ENCODE data around the gene CANT1. TPM values are rescaled to one million over a fixed set of nuclear protein-coding genes. Genes with fewer than 3 reads are reported as not detected.

The CANT1 gene
- total RNA-seq, 2 experiments from 2014 or later, result 74.4 to 78.5 TPM

DNA sequence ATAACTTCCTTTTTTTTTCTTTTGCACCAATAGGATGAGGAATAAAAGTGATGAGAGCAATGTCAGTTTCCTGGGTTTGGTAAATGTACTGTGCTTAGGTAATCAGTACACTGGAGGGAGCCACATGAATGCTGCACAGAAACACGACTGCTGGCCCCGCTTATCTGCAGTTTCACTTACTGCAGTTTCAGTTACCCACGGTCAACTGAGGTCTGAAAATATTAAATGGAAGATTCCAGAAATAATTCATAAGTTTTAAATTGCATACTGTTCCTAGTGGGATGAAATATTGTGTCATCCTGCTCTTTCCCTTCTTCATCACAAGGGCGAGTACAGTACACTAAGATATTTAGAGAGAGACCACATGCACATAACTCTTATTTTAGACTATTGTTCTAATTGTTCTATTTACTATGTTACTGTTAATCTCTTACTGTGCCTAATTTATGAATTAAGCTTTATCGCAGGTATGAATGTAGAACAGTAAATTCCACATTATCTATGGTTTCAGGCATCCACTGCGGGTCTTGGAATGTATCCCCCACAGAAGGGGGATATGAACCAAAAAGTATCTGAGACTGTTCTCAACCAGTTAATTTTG, 23.4 kb downstream of the CANT1 start:
- Mint-ChIP-seq H3K9me3 (ENCODE audit: insufficient read depth) (no peaks in the 10 kb centered on the region), H3K27ac (peak overlapping the region; percentile 39), H3K4me1 (ENCODE audit: low read depth) (peaks cover 15% of the 10 kb centered on the region), H3K27me3 (ENCODE audit: low read depth) (no peaks in the 10 kb centered on the region), H3K4me3 (peak overlapping the region; percentile 38), H3K36me3 (ENCODE audit: low read depth) (peaks cover 18% of the 10 kb centered on the region)
- ChIA-PET CTCF (interaction anchor here (0.9 to 2.2 kb wide), 4 partner anchors 9 to 55 kb away, joined by 3 to 9 read pairs (median 6); no protein-coding TSS in a partner anchor), POLR2A (interaction anchor here (0.9 kb wide), 1 partner anchor 134 kb away, joined by 3 read pairs; no protein-coding TSS in a partner anchor)
- DNase-seq, result peak; percentile 52
- ATAC-seq, result peak; percentile 81

DNA sequence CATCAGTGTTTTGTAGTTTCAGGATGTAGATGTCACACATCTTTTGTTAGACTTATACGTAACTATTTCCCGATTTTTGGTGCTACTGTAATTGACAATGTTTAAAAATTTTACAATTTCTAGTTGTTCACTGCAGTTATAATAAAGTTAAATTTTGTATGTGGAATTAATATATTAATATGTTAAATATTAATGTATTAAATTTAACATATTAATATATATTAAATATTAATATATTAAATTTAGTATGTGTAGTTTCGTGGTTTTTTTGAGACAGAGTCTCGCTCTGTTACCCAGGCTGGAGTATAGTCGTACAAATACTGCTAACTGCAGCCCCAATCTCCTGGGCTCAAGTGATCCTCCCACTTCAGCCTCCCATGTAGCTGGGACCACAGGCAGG, 24.2 kb downstream of the CANT1 start:
- peaks cover 11% of the 10 kb centered on the region for H3K36me3 Mint-ChIP-seq (ENCODE audit: low read depth)
- POLR2A ChIA-PET, result interaction anchor here (0.9 kb wide), 1 partner anchor 133 kb away, joined by 3 read pairs; no protein-coding TSS in a partner anchor
- H3K4me3 Mint-ChIP-seq, result no peak overlapping the region
- ATAC-seq (no peak), DNase-seq (no peak)
- CTCF ChIA-PET, result interaction anchor here (0.9 to 2.2 kb wide), 4 partner anchors 9 to 55 kb away, joined by 3 to 9 read pairs (median 6); no protein-coding TSS in a partner anchor
- H3K27me3 Mint-ChIP-seq (ENCODE audit: low read depth), result no peaks in the 10 kb centered on the region
- no peaks in the 10 kb centered on the region for H3K9me3 Mint-ChIP-seq (ENCODE audit: insufficient read depth)
- no peak overlapping the region for H3K27ac Mint-ChIP-seq
- H3K4me1 Mint-ChIP-seq (ENCODE audit: low read depth), result peaks cover 18% of the 10 kb centered on the region

DNA sequence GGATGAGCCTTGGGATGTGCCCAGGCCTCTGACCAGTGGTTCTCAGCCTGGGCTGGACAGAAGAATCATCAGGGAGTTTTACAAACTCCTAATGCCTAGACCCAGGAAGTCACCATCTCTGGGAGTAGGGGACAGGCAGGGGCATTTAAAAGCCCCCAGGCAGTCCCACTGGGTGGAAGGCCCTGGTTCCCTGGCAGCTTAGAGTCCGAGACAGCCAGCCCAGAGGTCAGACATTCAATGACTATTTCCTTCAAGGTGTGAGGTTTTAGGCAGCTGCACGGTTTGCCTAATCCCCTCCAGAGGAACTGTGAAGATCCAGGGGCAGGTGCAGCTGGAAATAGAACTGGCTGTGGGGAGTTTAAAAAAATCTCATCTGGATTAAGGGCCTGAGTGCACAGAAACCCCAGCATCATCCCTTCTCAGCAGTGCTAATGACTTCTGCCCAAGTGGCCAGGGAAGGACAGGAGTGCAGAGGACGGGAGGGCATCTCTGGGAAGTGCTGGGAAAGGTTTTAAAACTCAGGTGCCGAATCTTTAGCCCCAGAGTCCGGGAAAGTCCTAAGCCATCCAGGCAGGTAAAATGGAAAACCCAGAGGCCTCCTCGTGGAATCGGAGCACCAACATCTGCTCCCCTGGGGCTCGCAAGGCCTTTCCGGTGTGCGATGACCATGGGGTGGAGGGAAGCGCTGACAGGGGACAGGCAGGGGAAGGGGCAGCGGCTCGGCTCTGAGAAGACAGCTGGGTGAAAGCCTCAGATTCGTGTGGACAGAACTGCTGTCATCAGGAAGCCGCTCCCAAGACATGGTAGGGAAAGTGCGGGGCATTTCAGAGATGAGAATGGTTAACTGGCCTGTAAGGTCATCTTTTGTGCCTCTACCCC, 28.3 kb downstream of the CANT1 start:
- H3K9me3 Mint-ChIP-seq (ENCODE audit: insufficient read depth), result no peaks in the 10 kb centered on the region
- H3K27ac Mint-ChIP-seq, result peak overlapping the region; percentile 8
- CTCF ChIA-PET, result interaction anchor here (1.8 to 2.6 kb wide), 2 partner anchors 10 to 116 kb away, joined by 6 to 11 read pairs (median 7); no protein-coding TSS in a partner anchor
- ATAC-seq (no peak), DNase-seq (no peak)
- H3K36me3 Mint-ChIP-seq (ENCODE audit: low read depth), result peaks cover 7% of the 10 kb centered on the region
- peaks cover 30% of the 10 kb centered on the region for H3K4me1 Mint-ChIP-seq (ENCODE audit: low read depth)
- POLR2A ChIA-PET, result no interaction called here
- H3K4me3 Mint-ChIP-seq, result no peak overlapping the region
- H3K27me3 Mint-ChIP-seq (ENCODE audit: low read depth), result no peaks in the 10 kb centered on the region

DNA sequence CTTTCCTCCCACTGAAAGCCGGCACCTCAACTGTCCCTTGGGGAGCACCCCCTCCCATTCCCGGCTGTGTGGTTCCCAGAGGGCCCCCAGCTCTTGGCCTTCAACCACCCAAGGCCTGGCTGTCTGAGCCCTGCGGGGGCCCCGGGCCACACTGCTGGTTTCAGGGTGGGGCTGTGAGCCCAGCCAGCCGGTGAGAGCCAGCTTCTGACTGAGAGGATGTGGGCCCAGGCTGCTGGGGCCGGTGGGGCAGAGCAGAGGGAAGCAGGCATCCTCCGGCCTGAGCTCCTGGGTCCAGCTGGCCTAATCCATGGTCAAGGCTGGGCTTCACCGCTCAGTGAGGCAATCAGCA, 29.0 kb downstream of the CANT1 start:
- Mint-ChIP-seq H3K27me3 (ENCODE audit: low read depth) (no peaks in the 10 kb centered on the region), H3K4me3 (peak overlapping the region; percentile 79), H3K27ac (peak overlapping the region; percentile 85), H3K36me3 (ENCODE audit: low read depth) (peaks cover 10% of the 10 kb centered on the region), H3K4me1 (ENCODE audit: low read depth) (peaks cover 26% of the 10 kb centered on the region), H3K9me3 (ENCODE audit: insufficient read depth) (no peaks in the 10 kb centered on the region)
- ChIA-PET CTCF (interaction anchor here (1.3 to 2.4 kb wide), 3 partner anchors 9 to 115 kb away, joined by 6 to 11 read pairs (median 6); no protein-coding TSS in a partner anchor), POLR2A (no interaction called here)
- DNase-seq, result no peak
- ATAC-seq, result no peak

DNA sequence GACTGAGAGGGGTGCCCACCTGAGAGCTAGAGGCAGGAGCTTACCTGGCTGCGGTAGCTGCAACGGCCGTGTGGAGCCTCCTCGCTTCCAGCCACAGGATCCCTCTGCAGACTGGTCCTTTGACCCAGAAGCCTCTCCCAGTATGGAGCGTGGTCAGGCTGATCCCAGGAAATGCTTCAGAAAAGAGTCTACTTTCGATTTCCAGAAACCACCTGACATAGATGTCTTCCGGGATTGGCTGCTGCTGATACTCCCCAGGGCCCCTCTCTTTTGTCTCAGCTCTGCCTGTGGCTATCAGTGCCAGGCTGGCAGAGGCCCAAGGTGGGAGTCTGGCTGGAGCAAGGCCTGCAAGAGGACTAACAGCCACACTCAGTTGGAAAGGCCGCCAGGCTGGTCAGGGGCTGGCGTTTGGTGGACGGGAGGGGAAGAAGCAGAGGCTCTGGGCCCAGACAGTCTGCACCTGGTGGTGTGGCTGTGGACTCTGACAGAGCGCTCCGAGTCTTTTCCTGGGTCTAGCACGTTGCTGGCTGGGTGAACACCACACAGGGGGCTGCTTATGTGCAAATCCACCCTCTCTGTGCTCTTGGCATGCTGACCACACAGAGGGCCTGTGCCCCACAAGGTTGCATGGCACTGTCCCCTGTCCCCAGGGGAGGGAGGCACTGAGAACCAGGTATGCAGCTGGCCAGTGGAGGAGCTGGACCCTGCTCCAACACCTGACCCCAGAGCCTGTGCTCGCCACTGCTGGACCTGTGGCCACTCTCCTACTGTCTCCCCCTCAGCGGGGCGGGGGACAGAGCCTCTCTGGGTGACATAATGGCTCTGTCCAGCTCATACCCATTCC, 29.6 kb downstream of the CANT1 start, which contains the start of gene LGALS3BP:
Gene LGALS3BP, minus strand, starts transcription at position 144 of the 844 bp plus-strand sequence. CDS start 2,732 bp downstream, outside the sequence.
- Mint-ChIP-seq H3K4me1 (ENCODE audit: low read depth) (peaks cover 29% of the 10 kb centered on the region), H3K9me3 (ENCODE audit: insufficient read depth) (no peaks in the 10 kb centered on the region), H3K27me3 (ENCODE audit: low read depth) (no peaks in the 10 kb centered on the region), H3K27ac (peak within 1 kb of the TSS; percentile 85), H3K4me3 (peak within 1 kb of the TSS; percentile 79), H3K36me3 (ENCODE audit: low read depth) (peaks cover 13% of the 10 kb centered on the region)
- ChIA-PET POLR2A (interaction anchor here (1.6 kb wide), 1 partner anchor 139 kb away, joined by 5 read pairs; no protein-coding TSS in a partner anchor), CTCF (interaction anchor here (1.3 to 2.4 kb wide), 3 partner anchors 9 to 114 kb away, joined by 6 to 11 read pairs (median 6); no protein-coding TSS in a partner anchor)
- peak; percentile 55 for DNase-seq
- peak; percentile 84 for ATAC-seq

GRCh38 chr17:78977997-78978973, 31.3 kb downstream of the CANT1 start:
- peaks cover 18% of the 10 kb centered on the region for H3K36me3 Mint-ChIP-seq (ENCODE audit: low read depth)
- H3K27ac Mint-ChIP-seq, result peak overlapping the region; percentile 85
- H3K4me1 Mint-ChIP-seq (ENCODE audit: low read depth), result peaks cover 30% of the 10 kb centered on the region
- no peaks in the 10 kb centered on the region for H3K27me3 Mint-ChIP-seq (ENCODE audit: low read depth)
- H3K9me3 Mint-ChIP-seq (ENCODE audit: insufficient read depth), result no peaks in the 10 kb centered on the region
- POLR2A ChIA-PET, result interaction anchor here (1.6 kb wide), 1 partner anchor 137 kb away, joined by 5 read pairs; no protein-coding TSS in a partner anchor
- ATAC-seq, result no peak
- CTCF ChIA-PET, result interaction anchor here (2.4 kb wide), 1 partner anchor 7 kb away, joined by 11 read pairs; no protein-coding TSS in a partner anchor
- H3K4me3 Mint-ChIP-seq, result peak overlapping the region; percentile 79
- DNase-seq, result no peak

DNA sequence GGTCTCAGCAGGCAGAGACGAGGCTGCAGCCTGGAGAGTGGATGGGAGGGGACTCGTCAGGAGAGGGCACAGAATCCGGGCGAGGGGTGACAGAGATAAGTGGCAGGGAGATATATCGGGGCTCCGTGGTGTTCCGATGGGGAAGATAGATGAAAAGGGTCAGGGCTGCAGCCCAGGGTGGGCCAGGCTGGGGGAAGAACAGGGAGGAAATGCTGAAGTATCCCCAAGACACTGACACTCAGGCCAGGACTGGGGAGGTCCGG, 32.0 kb downstream of the CANT1 start:
- POLR2A ChIA-PET, result no interaction called here
- ATAC-seq, result no peak
- H3K36me3 Mint-ChIP-seq (ENCODE audit: low read depth), result peaks cover 18% of the 10 kb centered on the region
- H3K4me3 Mint-ChIP-seq, result peak overlapping the region; percentile 79
- no peaks in the 10 kb centered on the region for H3K27me3 Mint-ChIP-seq (ENCODE audit: low read depth)
- DNase-seq, result no peak
- H3K9me3 Mint-ChIP-seq (ENCODE audit: insufficient read depth), result no peaks in the 10 kb centered on the region
- CTCF ChIA-PET, result no interaction called here
- H3K27ac Mint-ChIP-seq, result peak overlapping the region; percentile 66
- peaks cover 30% of the 10 kb centered on the region for H3K4me1 Mint-ChIP-seq (ENCODE audit: low read depth)

DNA sequence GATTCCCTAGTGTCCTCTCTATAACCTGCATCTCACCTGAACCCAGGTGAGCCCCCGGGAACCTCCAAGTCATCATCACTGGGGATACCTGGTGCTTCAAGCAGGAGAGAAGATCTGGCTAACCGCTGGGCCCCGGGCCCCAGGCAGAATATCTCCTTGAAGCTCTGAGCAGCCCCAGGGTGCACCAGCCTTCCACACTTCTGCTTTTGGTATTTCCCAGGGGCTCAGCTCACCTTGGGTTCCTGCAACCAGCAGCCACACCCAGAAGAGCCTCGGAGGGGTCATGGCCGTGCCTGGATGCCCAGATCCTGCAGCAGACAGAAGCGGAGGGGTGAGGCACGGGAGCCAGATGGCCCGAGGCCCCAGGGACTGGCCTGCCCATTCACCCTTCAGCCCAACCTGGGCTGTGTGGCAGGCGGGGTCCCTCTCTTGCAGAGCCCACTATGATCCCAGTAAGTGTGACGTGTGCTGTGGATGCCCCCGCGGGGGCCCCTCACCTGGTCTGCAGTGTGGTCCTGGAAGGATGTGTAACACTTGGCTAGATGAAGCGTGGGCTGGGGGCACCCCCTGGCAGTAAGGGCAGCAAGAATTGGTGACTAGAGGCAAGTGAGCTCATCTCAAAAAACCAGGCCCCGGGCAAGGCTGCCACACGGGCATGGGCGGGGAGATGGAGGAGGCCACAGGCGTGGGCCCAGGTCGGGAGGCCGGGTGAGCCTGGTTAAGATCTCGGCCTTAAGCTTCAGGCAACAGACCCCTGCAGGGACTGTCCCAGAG, 32.5 kb downstream of the CANT1 start:
- Mint-ChIP-seq H3K27ac (peak overlapping the region; percentile 66), H3K4me3 (peak overlapping the region; percentile 79), H3K4me1 (ENCODE audit: low read depth) (peaks cover 30% of the 10 kb centered on the region), H3K36me3 (ENCODE audit: low read depth) (peaks cover 22% of the 10 kb centered on the region), H3K27me3 (ENCODE audit: low read depth) (no peaks in the 10 kb centered on the region), H3K9me3 (ENCODE audit: insufficient read depth) (no peaks in the 10 kb centered on the region)
- ATAC-seq, result no peak
- no peak for DNase-seq
- ChIA-PET POLR2A (interaction anchor here (1.0 kb wide), 1 partner anchor 136 kb away, joined by 4 read pairs; no protein-coding TSS in a partner anchor), CTCF (interaction anchor here (1.1 kb wide), 1 partner anchor 111 kb away, joined by 4 read pairs; no protein-coding TSS in a partner anchor)

DNA sequence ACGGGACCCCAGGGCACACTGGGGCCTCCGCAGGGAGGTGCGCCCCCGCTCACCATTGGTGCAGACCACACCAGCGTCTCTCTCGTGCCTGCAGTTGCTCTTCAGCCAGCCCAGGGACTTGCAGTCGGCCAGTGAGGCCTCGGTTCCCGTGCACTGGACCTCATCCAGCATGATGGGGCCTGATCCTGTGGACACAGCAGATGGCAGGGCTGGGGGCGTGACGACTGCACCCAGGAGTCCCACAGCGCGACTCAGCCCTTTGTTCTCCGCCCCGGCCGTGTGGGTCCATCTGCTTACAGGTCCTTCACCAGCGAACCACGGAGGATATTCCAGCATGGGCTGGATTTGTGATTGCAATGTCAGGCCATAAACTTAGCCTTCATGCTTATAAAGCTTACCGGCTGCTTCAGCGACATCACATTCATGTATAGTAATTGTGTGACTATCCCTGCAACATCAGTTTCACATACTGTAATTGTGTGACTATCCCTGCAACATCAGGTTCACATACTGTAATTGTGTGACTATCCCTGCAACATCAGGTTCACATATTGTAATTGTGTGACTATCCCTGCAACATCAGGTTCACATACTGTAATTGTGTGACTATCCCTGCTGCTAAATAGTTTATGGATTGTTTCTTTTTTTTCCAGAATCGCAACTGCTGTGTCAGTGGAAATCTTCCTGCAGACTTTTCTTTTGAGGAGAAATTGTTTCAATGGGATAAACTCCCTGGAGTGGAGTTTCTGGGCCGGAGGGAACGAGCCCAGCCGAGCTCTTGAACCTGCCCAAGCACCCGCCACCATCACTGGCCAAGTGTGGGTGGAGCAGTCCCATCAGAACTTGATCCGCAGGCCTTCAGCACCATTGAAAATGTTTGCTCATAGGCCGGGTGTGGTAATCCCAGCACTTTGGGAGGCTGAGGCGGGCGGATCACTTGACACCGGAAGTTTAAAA, 34.7 kb downstream of the CANT1 start:
- ChIA-PET CTCF (no interaction called here), POLR2A (interaction anchor here (1.4 kb wide), 1 partner anchor 35 kb away, joined by 4 read pairs; the partner anchor contains the start of gene CANT1)
- no peaks in the 10 kb centered on the region for H3K9me3 Mint-ChIP-seq (ENCODE audit: insufficient read depth)
- DNase-seq, result no peak
- H3K4me1 Mint-ChIP-seq (ENCODE audit: low read depth), result peaks cover 35% of the 10 kb centered on the region
- H3K36me3 Mint-ChIP-seq (ENCODE audit: low read depth), result peaks cover 35% of the 10 kb centered on the region
- no peaks in the 10 kb centered on the region for H3K27me3 Mint-ChIP-seq (ENCODE audit: low read depth)
- no peak overlapping the region for H3K27ac Mint-ChIP-seq
- ATAC-seq, result no peak
- H3K4me3 Mint-ChIP-seq, result no peak overlapping the region
